ENCODE data around the gene CPE.

DNA sequence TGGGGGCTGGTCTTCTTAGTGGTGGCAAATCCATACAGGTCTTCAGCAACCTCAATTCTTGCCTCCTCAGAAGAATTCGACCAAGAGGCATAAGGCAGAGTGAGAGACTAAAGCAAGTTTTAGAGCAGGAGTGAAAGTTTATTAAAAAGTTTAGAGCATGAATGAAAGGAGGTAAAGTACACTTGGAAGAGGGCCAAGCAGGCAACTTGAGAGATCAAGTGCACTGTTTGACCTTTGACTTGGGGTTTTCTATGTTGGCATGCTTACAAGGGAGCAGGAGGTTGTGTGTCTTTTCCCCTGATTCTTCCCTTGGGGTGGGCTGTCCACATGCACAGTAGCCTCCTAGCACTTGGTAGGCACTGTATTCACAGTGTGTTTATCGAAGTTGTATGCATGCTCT is 91.2 kb downstream of the CPE start:
- TF ChIP-seq, protein P1, sequence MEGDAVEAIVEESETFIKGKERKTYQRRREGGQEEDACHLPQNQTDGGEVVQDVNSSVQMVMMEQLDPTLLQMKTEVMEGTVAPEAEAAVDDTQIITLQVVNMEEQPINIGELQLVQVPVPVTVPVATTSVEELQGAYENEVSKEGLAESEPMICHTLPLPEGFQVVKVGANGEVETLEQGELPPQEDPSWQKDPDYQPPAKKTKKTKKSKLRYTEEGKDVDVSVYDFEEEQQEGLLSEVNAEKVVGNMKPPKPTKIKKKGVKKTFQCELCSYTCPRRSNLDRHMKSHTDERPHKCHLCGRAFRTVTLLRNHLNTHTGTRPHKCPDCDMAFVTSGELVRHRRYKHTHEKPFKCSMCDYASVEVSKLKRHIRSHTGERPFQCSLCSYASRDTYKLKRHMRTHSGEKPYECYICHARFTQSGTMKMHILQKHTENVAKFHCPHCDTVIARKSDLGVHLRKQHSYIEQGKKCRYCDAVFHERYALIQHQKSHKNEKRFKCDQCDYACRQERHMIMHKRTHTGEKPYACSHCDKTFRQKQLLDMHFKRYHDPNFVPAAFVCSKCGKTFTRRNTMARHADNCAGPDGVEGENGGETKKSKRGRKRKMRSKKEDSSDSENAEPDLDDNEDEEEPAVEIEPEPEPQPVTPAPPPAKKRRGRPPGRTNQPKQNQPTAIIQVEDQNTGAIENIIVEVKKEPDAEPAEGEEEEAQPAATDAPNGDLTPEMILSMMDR (IDR thresholded peaks at IDR 0.05): no peak
- no peak for TF ChIP-seq POLR2AphosphoS5 (IDR thresholded peaks at IDR 0.05)

Data from prostate gland (tissue), 2 donors.